ENCODE data around the gene SRSF5.

GRCh38 chr14:69755784-69756183, 11.2 kb upstream of the SRSF5 start:
- no peak for TF ChIP-seq CTCF (IDR thresholded peaks at IDR 0.05; ENCODE audit: extremely low read depth in 1 of 2, insufficient read depth in 1 of 2, low read depth in 1 of 2, low read length in 2 of 2)
- no peak for TF ChIP-seq POLR2A (IDR thresholded peaks at IDR 0.05; ENCODE audit: low read depth, low read length)
- no peak for TF ChIP-seq MAX (IDR thresholded peaks at IDR 0.05; ENCODE audit: insufficient read depth, insufficient read length)
- no peak for TF ChIP-seq POLR2AphosphoS5 (IDR thresholded peaks at IDR 0.05; ENCODE audit: insufficient read depth, low read depth, low read length)

All from endothelial cell of umbilical vein (primary cell).